GM23338 (cell line): ENCODE data around the gene RTP5. TPM values are rescaled to one million over a fixed set of nuclear protein-coding genes. Genes with fewer than 3 reads are reported as not detected.

Source experiments
- ATAC-seq: fragments of 200-7000 bp; cut with Tn5 transposase; 3 replicates; pipeline ENCODE4 v1.9.1; 2020
- DNase-seq: peaks from one replicate; pipeline ENCODE4 v3.0.0-alpha.2; 2015; ENCODE audit warnings: low spot score
- H2AFZ ChIP-seq: fragments of 200-600 bp; sonication (generic); 2 replicates; pipeline ENCODE4 v1.8.0; 2016; ENCODE audit warnings: antibody characterized with exemption, mild to moderate bottlenecking, moderate library complexity
- H3F3A ChIP-seq: fragments of 200-600 bp; sonication (generic); replicated peaks from 2 replicates; pipeline ENCODE4 v1.8.0; 2017; ENCODE audit warnings: antibody characterized with exemption, mixed run types, low read depth
- H3K27ac ChIP-seq: fragments of 200-600 bp; sonication (generic); 2 replicates; pipeline ENCODE4 v1.6.1; 2016; ENCODE audit warnings: low read depth
- H3K27me3 ChIP-seq: fragments of 200-600 bp; sonication (generic); 2 replicates; pipeline ENCODE4 v1.8.0; 2016; ENCODE audit warnings: mild to moderate bottlenecking, mixed run types, moderate library complexity; ENCODE audit not compliant: insufficient read depth
- H3K36me3 ChIP-seq: fragments of 200-600 bp; sonication (generic); 2 replicates; pipeline ENCODE4 v1.8.0; 2016; ENCODE audit warnings: mild to moderate bottlenecking; ENCODE audit not compliant: insufficient read depth
- H3K4me1 ChIP-seq: fragments of 200-600 bp; sonication (generic); 2 replicates; pipeline ENCODE4 v1.8.0; 2016; ENCODE audit warnings: mild to moderate bottlenecking, moderate library complexity; ENCODE audit not compliant: insufficient read depth
- H3K4me2 ChIP-seq: fragments of 200-600 bp; sonication (generic); 2 replicates; pipeline ENCODE4 v1.7.1; 2017; ENCODE audit warnings: mixed run types
- H3K4me3 ChIP-seq: fragments of 200-600 bp; sonication (generic); 2 replicates; pipeline ENCODE4 v1.6.1; 2016; ENCODE audit warnings: mixed run types
- H3K79me2 ChIP-seq: fragments of 200-600 bp; sonication (generic); replicated peaks from 2 replicates; pipeline ENCODE4 v1.8.0; 2017; ENCODE audit warnings: mild to moderate bottlenecking; ENCODE audit not compliant: insufficient read depth
- H3K9me2 ChIP-seq: fragments of 200-600 bp; sonication (generic); 2 replicates; pipeline ENCODE4 v1.8.0; 2017; ENCODE audit not compliant: insufficient read depth
- H4K20me1 ChIP-seq: fragments of 200-600 bp; sonication (generic); replicated peaks from 2 replicates; pipeline ENCODE4 v1.8.0; 2017; ENCODE audit warnings: mild to moderate bottlenecking; ENCODE audit not compliant: insufficient read depth
- H3K27ac Mint-ChIP-seq: 2 replicates; pipeline ENCODE4 v1.8.0; 2020; ENCODE audit warnings: inconsistent platforms, mild to moderate bottlenecking, moderate library complexity, mixed read lengths
- H3K27me3 Mint-ChIP-seq: 3 replicates; pipeline ENCODE4 v1.8.0; 2022; ENCODE audit warnings: low read depth, mild to moderate bottlenecking, moderate library complexity, mixed read lengths, inconsistent platforms; ENCODE audit not compliant: insufficient read depth, poor library complexity
- H3K36me3 Mint-ChIP-seq: 3 replicates; pipeline ENCODE4 v1.8.0; 2021; ENCODE audit warnings: low read depth, mild to moderate bottlenecking, inconsistent platforms, moderate library complexity, mixed read lengths
- H3K4me1 Mint-ChIP-seq: 3 replicates; pipeline ENCODE4 v1.8.0; 2020; ENCODE audit warnings: mild to moderate bottlenecking, inconsistent platforms, mixed read lengths
- H3K4me3 Mint-ChIP-seq: 3 replicates; pipeline ENCODE4 v1.8.0; 2021; ENCODE audit warnings: moderate library complexity, mild to moderate bottlenecking, inconsistent platforms, mixed read lengths
- H3K9me3 Mint-ChIP-seq: 3 replicates; pipeline ENCODE4 v1.8.0; 2020; ENCODE audit warnings: moderate library complexity, mild to moderate bottlenecking, inconsistent platforms, mixed read lengths
- CTCF ChIP-seq, 2 experiments: fragments of 200-600 bp in 1 of 2; sonication (generic) in 1 of 2; conservative IDR thresholded peaks; 2 replicates each; pipeline versions ENCODE4 v1.5.1 to v1.6.1; 2016 to 2017; ENCODE audit warnings: antibody characterized with exemption in 2 of 2, low read depth in 2 of 2, mild to moderate bottlenecking in 2 of 2, moderate library complexity in 1 of 2
- ETS1 ChIP-seq: IDR thresholded peaks from 2 replicates; pipeline ENCODE4 v1.6.1; 2016; ENCODE audit warnings: antibody characterized with exemption
- EZH2 ChIP-seq: fragments of 200-600 bp; sonication (generic); IDR thresholded peaks from one replicate; pipeline ENCODE4 v1.8.0; 2017; ENCODE audit warnings: antibody characterized with exemption, mild to moderate bottlenecking, low read depth; ENCODE audit not compliant: unreplicated experiment
- EZH2phosphoT487 ChIP-seq: fragments of 200-600 bp; sonication (generic); IDR thresholded peaks from one replicate; pipeline ENCODE4 v1.8.1; 2018; ENCODE audit warnings: antibody characterized with exemption; ENCODE audit not compliant: unreplicated experiment
- JUNB ChIP-seq: IDR thresholded peaks from one replicate; pipeline ENCODE4 v1.6.1; 2016; ENCODE audit warnings: antibody characterized with exemption; ENCODE audit not compliant: unreplicated experiment
- NANOG ChIP-seq: IDR thresholded peaks from 2 replicates; pipeline ENCODE4 v1.6.1; 2016; ENCODE audit warnings: antibody characterized with exemption, borderline replicate concordance
- POLR2AphosphoS5 ChIP-seq: IDR thresholded peaks from 2 replicates; pipeline ENCODE4 v1.6.1; 2016; ENCODE audit warnings: antibody characterized with exemption, low read depth
- REST ChIP-seq: IDR thresholded peaks from one replicate; pipeline ENCODE4 v1.6.1; 2018; ENCODE audit warnings: antibody characterized with exemption; ENCODE audit not compliant: unreplicated experiment
- STAT1 ChIP-seq: IDR thresholded peaks from one replicate; pipeline ENCODE4 v1.6.1; 2016; ENCODE audit warnings: antibody characterized with exemption; ENCODE audit not compliant: unreplicated experiment
- ZNF114 ChIP-seq: fragments of 250-450 bp; sonication (Bioruptor Pico); IDR thresholded peaks from 2 replicates; pipeline ENCODE4 v1.5.0; 2020; ENCODE audit warnings: mild to moderate bottlenecking, moderate library complexity
- ZNF331 ChIP-seq: fragments of 250-450 bp; sonication (Bioruptor Pico); IDR thresholded peaks from 2 replicates; pipeline ENCODE4 v1.5.0; 2020; ENCODE audit warnings: low read depth, mild to moderate bottlenecking, moderate library complexity
- polyA plus RNA-seq: library from polyadenylated mRNA; unstranded; fragments of >200 nt; fragmentation: Nextera tagmentation; extraction: Ambion mirVana; gene quantifications from 2 replicates; pipeline ENCODE4 v1.2.1, GENCODE V29; 2016
- total RNA-seq: library from RNA; depleted of rRNA; stranded (reverse); fragments of >200 nt; shearing (Covaris generic); gene quantifications from 2 replicates; pipeline ENCODE4 v1.2.3, GENCODE V29; 2014

RTP5 gene
- total and polyA plus RNA-seq, 2 experiments from 2014 or later: not detected

DNA sequence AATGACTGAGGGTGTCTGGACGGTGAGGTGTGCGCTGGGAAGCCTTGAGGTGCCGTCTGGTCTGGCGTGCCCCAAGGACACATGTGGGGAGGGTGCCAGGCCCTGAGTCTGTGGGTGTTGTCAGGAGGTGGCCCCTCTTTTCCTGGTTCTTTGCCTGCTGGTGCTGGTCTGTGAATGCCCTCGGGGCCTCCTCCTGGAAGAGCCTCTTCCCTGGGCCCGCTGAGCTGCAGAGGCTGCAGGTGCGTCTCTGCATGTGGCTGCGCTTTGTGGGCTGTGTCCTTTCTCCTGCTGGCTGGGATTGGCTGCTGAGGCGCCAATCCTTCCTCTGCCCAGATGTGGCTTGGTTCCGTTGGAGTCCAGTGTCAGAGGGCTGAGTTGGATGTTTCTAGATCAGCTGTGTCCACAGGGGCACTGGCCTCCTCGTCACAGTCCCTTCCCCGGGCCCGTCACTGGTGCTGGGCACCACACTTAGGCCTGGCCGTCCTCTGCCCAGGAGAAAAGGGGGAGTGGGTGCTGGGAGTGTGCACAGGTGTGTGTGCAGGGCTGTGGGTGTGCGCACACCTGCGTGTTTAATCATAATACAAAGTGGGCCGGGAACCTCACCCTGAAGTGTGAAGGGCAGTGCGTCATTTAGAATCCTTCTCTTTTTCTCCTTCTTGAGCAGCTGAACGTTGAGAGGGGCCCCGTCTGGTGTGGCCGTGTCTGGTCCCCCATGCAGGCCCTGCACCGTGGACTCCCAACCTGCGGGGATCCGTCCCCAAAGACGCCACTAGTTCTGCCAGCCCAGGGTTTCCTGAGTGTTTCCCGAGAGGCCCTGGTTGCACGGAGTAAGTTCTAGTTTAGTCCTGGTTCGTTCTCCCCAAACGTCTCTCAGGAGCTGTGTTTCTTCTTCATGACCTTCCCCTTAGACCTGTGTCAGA, 35.5 kb downstream of the RTP5 start:
- Histone ChIP-seq H2AFZ (no peak overlapping the region), H4K20me1 (no peaks in the 10 kb centered on the region; the same call in 1 of the 2 replicates), H3K9me2 (no peaks in the 10 kb centered on the region), H3K4me3 (no peak overlapping the region), H3K36me3 (no peaks in the 10 kb centered on the region), H3K4me1 (peaks cover 13% of the 10 kb centered on the region; the same call in 1 of the 2 replicates), H3K27ac (no peak overlapping the region), H3F3A (peaks cover 8% of the 10 kb centered on the region), H3K4me2 (no peak overlapping the region), H3K27me3 (no peaks in the 10 kb centered on the region), H3K79me2 (no peaks in the 10 kb centered on the region)
- H3K36me3 Mint-ChIP-seq: peaks cover 3% of the 10 kb centered on the region; the same call in 1 of the 3 replicates
- no peak overlapping the region for H3K4me3 Mint-ChIP-seq
- peaks cover 18% of the 10 kb centered on the region for H3K27me3 Mint-ChIP-seq
- DNase-seq (no peak), ATAC-seq (no peak)
- peaks cover 14% of the 10 kb centered on the region for H3K4me1 Mint-ChIP-seq
- TF ChIP-seq EZH2 (no peak), CTCF (conservative IDR thresholded peaks at IDR 0.05; ENCODE audit: low read depth in 2 of 2) (no peak), EZH2phosphoT487 (no peak), JUNB (no peak), NANOG (no peak), ZNF114 (CRISPR knock-in tag) (no peak)
- no peak overlapping the region for H3K27ac Mint-ChIP-seq
- H3K9me3 Mint-ChIP-seq: no peaks in the 10 kb centered on the region

- Mint-ChIP-seq H3K9me3 (no peaks in the 10 kb centered on the region), H3K4me1 (peaks cover 17% of the 10 kb centered on the region), H3K36me3 (peaks cover 3% of the 10 kb centered on the region; the same call in 1 of the 3 replicates), H3K4me3 (no peak overlapping the region), H3K27ac (no peak overlapping the region; the same call in 1 of the 2 replicates), H3K27me3 (peaks cover 17% of the 10 kb centered on the region)
- no peak for ATAC-seq
- H2AFZ ChIP-seq: no peak overlapping the region
- H3K9me2 ChIP-seq: no peaks in the 10 kb centered on the region
- H3K27ac ChIP-seq: no peak overlapping the region
- H3K4me3 ChIP-seq: no peak overlapping the region
- H3F3A ChIP-seq: peaks cover 10% of the 10 kb centered on the region
- peaks cover 14% of the 10 kb centered on the region; the same call in 1 of the 2 replicates for H3K4me1 ChIP-seq
- no peaks in the 10 kb centered on the region for H3K27me3 ChIP-seq
- no peak overlapping the region for H3K4me2 ChIP-seq
- TF ChIP-seq ETS1 (no peak), POLR2AphosphoS5 (no peak), NANOG (no peak), CTCF (conservative IDR thresholded peaks at IDR 0.05; ENCODE audit: low read depth in 2 of 2) (no peak), REST (no peak), ZNF331 (CRISPR knock-in tag) (no peak), EZH2 (no peak), STAT1 (no peak), ZNF114 (CRISPR knock-in tag) (no peak)
- H4K20me1 ChIP-seq: no peaks in the 10 kb centered on the region; the same call in 1 of the 2 replicates
- no peak for DNase-seq
- no peaks in the 10 kb centered on the region for H3K36me3 ChIP-seq
- no peaks in the 10 kb centered on the region for H3K79me2 ChIP-seq
These were observed 36.3 kb downstream of the RTP5 start for GRCh38 chr2:241905716-241906377.
